HEK293 (cell line): Measurements from ENCODE around the gene PCTP.

Experiments
- CTCF ChIA-PET: fragments of 350-600 bp; formaldehyde crosslinking; extraction: SDS; loops from one replicate; lab custom pipeline; 2021; ENCODE audit warnings: antibody characterized with exemption; lab: Yijun Ruan, JAX
- POLR2A ChIA-PET: fragments of 300-600 bp; formaldehyde crosslinking; extraction: SDS; loops from one replicate; lab custom pipeline; 2020; ENCODE audit warnings: antibody characterized with exemption, inconsistent platforms; lab: Yijun Ruan, JAX
- H3K27ac ChIP-seq: fragments of 200-500 bp; sonication (Bioruptor generic); 2 replicates; pipeline ENCODE4 v1.5.1; 2014; ENCODE audit warnings: low read depth, low read length, control low read depth, inconsistent platforms; ENCODE audit errors: extremely low read depth
- H3K36me3 ChIP-seq, 2 experiments: fragments of 200-500 bp in 1 of 2; sonication (Bioruptor generic) in 1 of 2; 1 replicate in 1 of 2; 2 replicates in 1 of 2; pipeline ENCODE4 v1.5.1; 2014 to 2017; ENCODE audit warnings: inconsistent platforms in 2 of 2, low read length in 2 of 2; ENCODE audit not compliant: control insufficient read depth in 2 of 2, insufficient read depth in 1 of 2
- H3K4me1 ChIP-seq: fragments of 200-500 bp; sonication (Bioruptor generic); 2 replicates; pipeline ENCODE4 v1.5.1; 2014; ENCODE audit warnings: mild to moderate bottlenecking, low read length, inconsistent platforms; ENCODE audit not compliant: control insufficient read depth, insufficient read depth
- H3K4me3 ChIP-seq: 2 replicates; pipeline ENCODE4 v1.5.1; 2011; ENCODE audit warnings: low read depth, mild to moderate bottlenecking, control low read depth, low read length, moderate library complexity
- H3K9me3 ChIP-seq: fragments of 200-500 bp; sonication (Bioruptor generic); 2 replicates; pipeline ENCODE4 v1.5.1; 2014; ENCODE audit warnings: low read depth, low read length, inconsistent platforms; ENCODE audit not compliant: control insufficient read depth, insufficient read depth
- FEZF1 ChIP-seq: fragments of 450-650 bp; formaldehyde crosslinking; IDR thresholded peaks from 2 replicates; pipeline ENCODE4 v1.5.1; 2016; ENCODE audit warnings: missing biosample characterization, missing genetic modification characterization
- RBAK ChIP-seq: fragments of 450-650 bp; formaldehyde crosslinking; IDR thresholded peaks from 2 replicates; pipeline ENCODE4 v1.5.1; 2016; ENCODE audit warnings: missing biosample characterization, missing genetic modification characterization
- SETDB1 ChIP-seq: IDR thresholded peaks from one replicate; pipeline ENCODE4 v1.6.1; 2017; ENCODE audit warnings: mild to moderate bottlenecking, low read length, moderate library complexity, mixed read lengths; ENCODE audit not compliant: insufficient read length
- SP2 ChIP-seq: fragments of 450-650 bp; formaldehyde crosslinking; IDR thresholded peaks from 2 replicates; pipeline ENCODE4 v1.5.1; 2016; ENCODE audit warnings: missing biosample characterization, missing genetic modification characterization
- YY1 ChIP-seq: fragments of 450-650 bp; formaldehyde crosslinking; IDR thresholded peaks from 2 replicates; pipeline ENCODE4 v1.5.1; 2018; ENCODE audit warnings: missing biosample characterization, missing genetic modification characterization
- ZBTB21 ChIP-seq: fragments of 450-650 bp; formaldehyde crosslinking; IDR thresholded peaks from 2 replicates; pipeline ENCODE4 v1.5.1; 2017; ENCODE audit warnings: missing biosample characterization, missing genetic modification characterization
- ZBTB48 ChIP-seq: fragments of 450-650 bp; formaldehyde crosslinking; IDR thresholded peaks from 2 replicates; pipeline ENCODE4 v1.5.1; 2016; ENCODE audit warnings: missing biosample characterization, missing genetic modification characterization
- ZNF114 ChIP-seq: fragments of 450-650 bp; formaldehyde crosslinking; IDR thresholded peaks from 2 replicates; pipeline ENCODE4 v1.5.0; 2017; ENCODE audit warnings: missing biosample characterization, missing genetic modification characterization
- ZNF133 ChIP-seq: fragments of 450-650 bp; formaldehyde crosslinking; IDR thresholded peaks from 2 replicates; pipeline ENCODE4 v1.5.1; 2016; ENCODE audit warnings: missing biosample characterization, missing genetic modification characterization
- ZNF146 ChIP-seq: fragments of 450-650 bp; formaldehyde crosslinking; IDR thresholded peaks from 2 replicates; pipeline ENCODE4 v1.5.1; 2016; ENCODE audit warnings: missing biosample characterization, missing genetic modification characterization
- ZNF155 ChIP-seq: fragments of 450-650 bp; formaldehyde crosslinking; IDR thresholded peaks from 2 replicates; pipeline ENCODE4 v1.5.1; 2016; ENCODE audit warnings: missing biosample characterization, missing genetic modification characterization
- ZNF335 ChIP-seq: fragments of 450-650 bp; formaldehyde crosslinking; conservative IDR thresholded peaks from 2 replicates; pipeline ENCODE4 v1.5.1; 2016; ENCODE audit warnings: missing biosample characterization, missing genetic modification characterization
- ZNF555 ChIP-seq: fragments of 450-650 bp; formaldehyde crosslinking; conservative IDR thresholded peaks from 2 replicates; pipeline ENCODE4 v1.5.1; 2017; ENCODE audit warnings: missing biosample characterization, mild to moderate bottlenecking, missing genetic modification characterization, inconsistent platforms
- ZNF623 ChIP-seq: fragments of 450-650 bp; formaldehyde crosslinking; IDR thresholded peaks from 2 replicates; pipeline ENCODE4 v1.5.1; 2016; ENCODE audit warnings: missing biosample characterization, missing genetic modification characterization
- ZNF785 ChIP-seq: fragments of 450-650 bp; formaldehyde crosslinking; IDR thresholded peaks from 2 replicates; pipeline ENCODE4 v1.5.1; 2016; ENCODE audit warnings: missing biosample characterization, missing genetic modification characterization
- ZNF843 ChIP-seq: fragments of 450-650 bp; formaldehyde crosslinking; IDR thresholded peaks from 2 replicates; pipeline ENCODE4 v1.5.1; 2016; ENCODE audit warnings: missing biosample characterization, missing genetic modification characterization
- TF ChIP-seq, protein P1 (sequence below): fragments of 450-650 bp; formaldehyde crosslinking; IDR thresholded peaks from 2 replicates; pipeline ENCODE4 v1.5.1; 2016; ENCODE audit warnings: missing biosample characterization, missing genetic modification characterization
- TF ChIP-seq, protein P2 (sequence below): fragments of 450-650 bp; formaldehyde crosslinking; IDR thresholded peaks from 2 replicates; pipeline ENCODE4 v1.5.1; 2017; ENCODE audit warnings: missing biosample characterization, mild to moderate bottlenecking, missing genetic modification characterization, moderate library complexity
- TF ChIP-seq, protein P3 (sequence below): fragments of 450-650 bp; IDR thresholded peaks from 2 replicates; pipeline ENCODE4 v1.5.1; 2018; ENCODE audit warnings: missing biosample characterization, mild to moderate bottlenecking, missing genetic modification characterization
- TF ChIP-seq, protein P4 (sequence below): fragments of 450-650 bp; formaldehyde crosslinking; IDR thresholded peaks from 2 replicates; pipeline ENCODE4 v1.5.1; 2016; ENCODE audit warnings: missing biosample characterization, missing genetic modification characterization
- TF ChIP-seq, protein P5 (sequence below): fragments of 450-650 bp; formaldehyde crosslinking; IDR thresholded peaks from 2 replicates; pipeline ENCODE4 v1.5.1; 2017; ENCODE audit warnings: missing biosample characterization, missing genetic modification characterization
- TF ChIP-seq, protein P6 (sequence below): IDR thresholded peaks from 2 replicates; pipeline ENCODE4 v1.6.1; 2011; ENCODE audit warnings: mild to moderate bottlenecking, low read depth, low read length, borderline replicate concordance
- TF ChIP-seq, protein P7 (sequence below): fragments of 450-650 bp; formaldehyde crosslinking; IDR thresholded peaks from 2 replicates; pipeline ENCODE4 v1.5.1; 2016; ENCODE audit warnings: missing biosample characterization, missing genetic modification characterization

Gene PCTP

DNA sequence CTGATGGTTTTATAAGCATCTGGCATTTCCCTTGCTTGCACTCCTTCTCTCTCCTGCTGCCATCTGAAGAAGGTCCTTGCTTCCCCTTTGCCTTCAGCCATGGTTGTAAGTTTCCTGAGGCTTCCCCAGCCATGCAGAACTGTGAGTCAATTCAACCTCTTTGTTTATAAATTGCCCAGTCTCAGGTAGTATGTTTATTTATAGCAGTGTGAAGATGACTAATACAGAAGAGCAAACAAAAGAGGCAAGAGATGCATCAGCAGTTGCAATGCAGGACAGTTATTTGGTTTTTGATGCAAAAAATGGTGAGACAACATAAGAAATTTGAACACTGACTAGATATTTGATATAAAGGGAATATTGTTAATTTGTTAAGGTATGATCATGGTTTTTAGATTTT lies 45.0 kb upstream of the PCTP start:
- Histone ChIP-seq H3K4me3 (no peak overlapping the region), H3K27ac (no peak overlapping the region), H3K9me3 (no peaks in the 10 kb centered on the region), H3K4me1 (peaks cover 12% of the 10 kb centered on the region), H3K36me3 (no peaks in the 10 kb centered on the region)
- POLR2A ChIA-PET, result no interaction called here
- TF ChIP-seq SETDB1 (peak; percentile 13), ZNF114 (tag by site-specific recombination) (no peak), ZBTB21 (tag by site-specific recombination) (no peak)
- TF ChIP-seq, all 188 proteins: peak for 1
- CTCF ChIA-PET, result interaction anchor here (1.7 kb wide), 1 partner anchor 12 kb away, joined by 6 read pairs; no protein-coding TSS in a partner anchor

DNA sequence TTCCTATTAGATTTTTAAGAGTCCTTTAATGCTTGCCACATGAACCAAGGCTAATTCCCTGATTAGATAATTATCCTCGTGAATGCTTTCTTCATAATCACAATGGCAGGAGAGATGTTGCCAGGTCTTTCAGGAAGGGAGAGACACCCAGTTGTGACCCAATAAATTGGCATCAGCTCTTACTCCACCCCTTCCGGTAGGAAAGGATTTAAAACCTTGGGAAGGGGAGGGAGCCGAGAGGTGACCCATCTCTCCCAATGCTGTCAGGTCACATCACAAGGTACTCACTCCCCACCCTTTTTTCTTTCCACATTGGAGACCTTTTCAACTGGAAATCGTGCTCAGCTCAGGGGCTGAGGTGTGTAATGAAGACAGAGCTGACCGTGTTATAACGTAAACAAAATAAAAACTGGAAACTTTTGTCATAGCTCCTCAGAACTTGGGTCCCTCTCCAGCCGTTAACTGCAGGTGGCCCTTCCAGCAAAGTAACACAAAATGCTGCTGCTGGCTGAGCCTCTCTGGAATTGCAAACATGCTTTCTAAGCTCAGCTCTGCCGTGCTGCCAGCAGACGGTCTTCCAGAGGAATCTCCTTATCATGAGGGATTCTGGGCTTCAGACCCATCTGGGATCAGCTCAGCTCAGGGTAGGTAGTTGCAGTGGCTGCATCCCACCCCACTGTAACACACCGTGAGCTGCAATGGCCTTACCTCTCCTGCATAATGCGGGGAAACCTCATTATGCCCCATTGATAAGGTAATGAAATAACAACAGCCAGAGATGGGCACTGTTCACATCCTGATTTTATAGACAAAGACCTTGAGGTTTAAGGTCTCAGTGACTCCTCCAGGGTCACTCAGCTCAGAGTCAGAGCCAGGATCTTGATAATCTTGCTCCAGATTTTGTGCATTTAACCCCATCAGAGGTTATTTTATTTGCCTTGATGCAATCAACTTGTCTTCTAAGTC lies 43.8 kb upstream of the PCTP start:
- ChIA-PET POLR2A (interaction anchor here (1.1 kb wide), 1 partner anchor 44 kb away, joined by 3 read pairs; the partner anchor contains the start of gene PCTP), CTCF (interaction anchor here (0.5 to 3.5 kb wide), 3 partner anchors 12 to 182 kb away, joined by 3 to 27 read pairs (median 3); no protein-coding TSS in a partner anchor)
- H3K9me3 ChIP-seq, result no peaks in the 10 kb centered on the region
- TF ChIP-seq FEZF1 (tag by site-specific recombination), result no peak
- TF ChIP-seq ZNF843 (tag by site-specific recombination), result no peak
- TF ChIP-seq ZNF555 (tag by site-specific recombination), result no peak
- TF ChIP-seq, protein P1, sequence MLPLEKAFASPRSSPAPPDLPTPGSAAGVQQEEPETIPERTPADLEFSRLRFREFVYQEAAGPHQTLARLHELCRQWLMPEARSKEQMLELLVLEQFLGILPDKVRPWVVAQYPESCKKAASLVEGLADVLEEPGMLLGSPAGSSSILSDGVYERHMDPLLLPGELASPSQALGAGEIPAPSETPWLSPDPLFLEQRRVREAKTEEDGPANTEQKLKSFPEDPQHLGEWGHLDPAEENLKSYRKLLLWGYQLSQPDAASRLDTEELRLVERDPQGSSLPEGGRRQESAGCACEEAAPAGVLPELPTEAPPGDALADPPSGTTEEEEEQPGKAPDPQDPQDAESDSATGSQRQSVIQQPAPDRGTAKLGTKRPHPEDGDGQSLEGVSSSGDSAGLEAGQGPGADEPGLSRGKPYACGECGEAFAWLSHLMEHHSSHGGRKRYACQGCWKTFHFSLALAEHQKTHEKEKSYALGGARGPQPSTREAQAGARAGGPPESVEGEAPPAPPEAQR, result no peak
- no peak for TF ChIP-seq YY1 (tag by site-specific recombination)
- TF ChIP-seq, protein P2, sequence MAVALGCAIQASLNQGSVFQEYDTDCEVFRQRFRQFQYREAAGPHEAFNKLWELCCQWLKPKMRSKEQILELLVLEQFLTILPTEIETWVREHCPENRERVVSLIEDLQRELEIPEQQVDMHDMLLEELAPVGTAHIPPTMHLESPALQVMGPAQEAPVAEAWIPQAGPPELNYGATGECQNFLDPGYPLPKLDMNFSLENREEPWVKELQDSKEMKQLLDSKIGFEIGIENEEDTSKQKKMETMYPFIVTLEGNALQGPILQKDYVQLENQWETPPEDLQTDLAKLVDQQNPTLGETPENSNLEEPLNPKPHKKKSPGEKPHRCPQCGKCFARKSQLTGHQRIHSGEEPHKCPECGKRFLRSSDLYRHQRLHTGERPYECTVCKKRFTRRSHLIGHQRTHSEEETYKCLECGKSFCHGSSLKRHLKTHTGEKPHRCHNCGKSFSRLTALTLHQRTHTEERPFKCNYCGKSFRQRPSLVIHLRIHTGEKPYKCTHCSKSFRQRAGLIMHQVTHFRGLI (tag by site-specific recombination), result no peak
- no peak for TF ChIP-seq ZNF785 (tag by site-specific recombination)
- TF ChIP-seq ZNF335 (tag by site-specific recombination), result no peak
- TF ChIP-seq, protein P3, sequence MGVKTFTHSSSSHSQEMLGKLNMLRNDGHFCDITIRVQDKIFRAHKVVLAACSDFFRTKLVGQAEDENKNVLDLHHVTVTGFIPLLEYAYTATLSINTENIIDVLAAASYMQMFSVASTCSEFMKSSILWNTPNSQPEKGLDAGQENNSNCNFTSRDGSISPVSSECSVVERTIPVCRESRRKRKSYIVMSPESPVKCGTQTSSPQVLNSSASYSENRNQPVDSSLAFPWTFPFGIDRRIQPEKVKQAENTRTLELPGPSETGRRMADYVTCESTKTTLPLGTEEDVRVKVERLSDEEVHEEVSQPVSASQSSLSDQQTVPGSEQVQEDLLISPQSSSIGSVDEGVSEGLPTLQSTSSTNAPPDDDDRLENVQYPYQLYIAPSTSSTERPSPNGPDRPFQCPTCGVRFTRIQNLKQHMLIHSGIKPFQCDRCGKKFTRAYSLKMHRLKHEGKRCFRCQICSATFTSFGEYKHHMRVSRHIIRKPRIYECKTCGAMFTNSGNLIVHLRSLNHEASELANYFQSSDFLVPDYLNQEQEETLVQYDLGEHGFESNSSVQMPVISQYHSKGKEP (tag by site-specific recombination), result no peak
- TF ChIP-seq ZBTB48 (tag by site-specific recombination), result no peak
- no peak for TF ChIP-seq ZNF623 (tag by site-specific recombination)
- TF ChIP-seq RBAK (tag by site-specific recombination), result no peak
- TF ChIP-seq, protein P4, sequence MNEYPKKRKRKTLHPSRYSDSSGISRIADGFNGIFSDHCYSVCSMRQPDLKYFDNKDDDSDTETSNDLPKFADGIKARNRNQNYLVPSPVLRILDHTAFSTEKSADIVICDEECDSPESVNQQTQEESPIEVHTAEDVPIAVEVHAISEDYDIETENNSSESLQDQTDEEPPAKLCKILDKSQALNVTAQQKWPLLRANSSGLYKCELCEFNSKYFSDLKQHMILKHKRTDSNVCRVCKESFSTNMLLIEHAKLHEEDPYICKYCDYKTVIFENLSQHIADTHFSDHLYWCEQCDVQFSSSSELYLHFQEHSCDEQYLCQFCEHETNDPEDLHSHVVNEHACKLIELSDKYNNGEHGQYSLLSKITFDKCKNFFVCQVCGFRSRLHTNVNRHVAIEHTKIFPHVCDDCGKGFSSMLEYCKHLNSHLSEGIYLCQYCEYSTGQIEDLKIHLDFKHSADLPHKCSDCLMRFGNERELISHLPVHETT (tag by site-specific recombination), result no peak
- TF ChIP-seq ZNF133 (tag by site-specific recombination), result no peak
- no peak for TF ChIP-seq ZNF155
- TF ChIP-seq, protein P5, sequence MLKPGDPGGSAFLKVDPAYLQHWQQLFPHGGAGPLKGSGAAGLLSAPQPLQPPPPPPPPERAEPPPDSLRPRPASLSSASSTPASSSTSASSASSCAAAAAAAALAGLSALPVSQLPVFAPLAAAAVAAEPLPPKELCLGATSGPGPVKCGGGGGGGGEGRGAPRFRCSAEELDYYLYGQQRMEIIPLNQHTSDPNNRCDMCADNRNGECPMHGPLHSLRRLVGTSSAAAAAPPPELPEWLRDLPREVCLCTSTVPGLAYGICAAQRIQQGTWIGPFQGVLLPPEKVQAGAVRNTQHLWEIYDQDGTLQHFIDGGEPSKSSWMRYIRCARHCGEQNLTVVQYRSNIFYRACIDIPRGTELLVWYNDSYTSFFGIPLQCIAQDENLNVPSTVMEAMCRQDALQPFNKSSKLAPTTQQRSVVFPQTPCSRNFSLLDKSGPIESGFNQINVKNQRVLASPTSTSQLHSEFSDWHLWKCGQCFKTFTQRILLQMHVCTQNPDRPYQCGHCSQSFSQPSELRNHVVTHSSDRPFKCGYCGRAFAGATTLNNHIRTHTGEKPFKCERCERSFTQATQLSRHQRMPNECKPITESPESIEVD, result no peak
- no peak for TF ChIP-seq SP2 (tag by site-specific recombination)
- TF ChIP-seq, protein P6, sequence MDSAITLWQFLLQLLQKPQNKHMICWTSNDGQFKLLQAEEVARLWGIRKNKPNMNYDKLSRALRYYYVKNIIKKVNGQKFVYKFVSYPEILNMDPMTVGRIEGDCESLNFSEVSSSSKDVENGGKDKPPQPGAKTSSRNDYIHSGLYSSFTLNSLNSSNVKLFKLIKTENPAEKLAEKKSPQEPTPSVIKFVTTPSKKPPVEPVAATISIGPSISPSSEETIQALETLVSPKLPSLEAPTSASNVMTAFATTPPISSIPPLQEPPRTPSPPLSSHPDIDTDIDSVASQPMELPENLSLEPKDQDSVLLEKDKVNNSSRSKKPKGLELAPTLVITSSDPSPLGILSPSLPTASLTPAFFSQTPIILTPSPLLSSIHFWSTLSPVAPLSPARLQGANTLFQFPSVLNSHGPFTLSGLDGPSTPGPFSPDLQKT, result no peak
- TF ChIP-seq, protein P7, sequence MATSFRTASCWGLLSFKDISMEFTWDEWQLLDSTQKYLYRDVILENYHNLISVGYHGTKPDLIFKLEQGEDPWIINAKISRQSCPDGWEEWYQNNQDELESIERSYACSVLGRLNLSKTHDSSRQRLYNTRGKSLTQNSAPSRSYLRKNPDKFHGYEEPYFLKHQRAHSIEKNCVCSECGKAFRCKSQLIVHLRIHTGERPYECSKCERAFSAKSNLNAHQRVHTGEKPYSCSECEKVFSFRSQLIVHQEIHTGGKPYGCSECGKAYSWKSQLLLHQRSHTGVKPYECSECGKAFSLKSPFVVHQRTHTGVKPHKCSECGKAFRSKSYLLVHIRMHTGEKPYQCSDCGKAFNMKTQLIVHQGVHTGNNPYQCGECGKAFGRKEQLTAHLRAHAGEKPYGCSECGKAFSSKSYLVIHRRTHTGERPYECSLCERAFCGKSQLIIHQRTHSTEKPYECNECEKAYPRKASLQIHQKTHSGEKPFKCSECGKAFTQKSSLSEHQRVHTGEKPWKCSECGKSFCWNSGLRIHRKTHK (tag by site-specific recombination), result no peak
- no peak for TF ChIP-seq ZNF146 (tag by site-specific recombination)
- no peak overlapping the region for H3K4me3 ChIP-seq
- no peaks in the 10 kb centered on the region for H3K36me3 ChIP-seq
- peaks cover 12% of the 10 kb centered on the region for H3K4me1 ChIP-seq
- no peak overlapping the region for H3K27ac ChIP-seq
